Stimulated activated CD8-positive, alpha-beta memory T cell treated with anti-CD3 and anti-CD28 coated beads, Interleukin-12 subunit alpha, Interleukin-12 subunit beta, amount 100 ng/mL, for 1 hour (primary cell): Measurements from ENCODE around the gene VLDLR.

Experiments
- DNase-seq: peaks from one replicate; pipeline ENCODE4 v3.0.0-alpha.2; 2020; ENCODE audit warnings: low read depth

VLDLR gene

DNA sequence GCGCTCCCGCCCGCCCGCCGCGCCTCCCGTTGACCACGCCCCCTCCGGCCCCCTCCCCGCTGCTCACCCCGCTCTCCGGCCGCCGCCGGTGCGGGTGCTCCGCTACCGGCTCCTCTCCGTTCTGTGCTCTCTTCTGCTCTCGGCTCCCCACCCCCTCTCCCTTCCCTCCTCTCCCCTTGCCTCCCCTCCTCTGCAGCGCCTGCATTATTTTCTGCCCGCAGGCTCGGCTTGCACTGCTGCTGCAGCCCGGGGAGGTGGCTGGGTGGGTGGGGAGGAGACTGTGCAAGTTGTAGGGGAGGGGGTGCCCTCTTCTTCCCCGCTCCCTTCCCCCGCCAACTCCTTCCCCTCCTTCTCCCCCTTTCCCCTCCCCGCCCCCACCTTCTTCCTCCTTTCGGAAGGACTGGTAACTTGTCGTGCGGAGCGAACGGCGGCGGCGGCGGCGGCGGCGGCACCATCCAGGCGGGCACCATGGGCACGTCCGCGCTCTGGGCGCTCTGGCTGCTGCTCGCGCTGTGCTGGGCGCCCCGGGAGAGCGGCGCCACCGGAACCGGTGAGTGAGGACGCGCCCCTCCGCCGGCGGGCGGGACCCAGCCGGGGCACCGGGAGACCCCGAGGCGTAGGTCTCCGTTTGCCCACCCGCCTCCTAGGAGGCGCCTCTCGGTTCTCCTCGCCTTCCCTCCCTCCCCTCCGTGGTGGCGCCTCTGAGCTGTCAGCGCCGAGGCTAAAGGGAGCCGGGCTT is at the start of gene VLDLR:
TSS of gene VLDLR (plus strand) at position 66 of the 739 bp plus-strand sequence. CDS start at position 469, 403 bp downstream.
- no peak for DNase-seq

- no peak for DNase-seq
Measured at GRCh38 chr9:2574203-2574602, 47.4 kb upstream of the VLDLR start.

DNA sequence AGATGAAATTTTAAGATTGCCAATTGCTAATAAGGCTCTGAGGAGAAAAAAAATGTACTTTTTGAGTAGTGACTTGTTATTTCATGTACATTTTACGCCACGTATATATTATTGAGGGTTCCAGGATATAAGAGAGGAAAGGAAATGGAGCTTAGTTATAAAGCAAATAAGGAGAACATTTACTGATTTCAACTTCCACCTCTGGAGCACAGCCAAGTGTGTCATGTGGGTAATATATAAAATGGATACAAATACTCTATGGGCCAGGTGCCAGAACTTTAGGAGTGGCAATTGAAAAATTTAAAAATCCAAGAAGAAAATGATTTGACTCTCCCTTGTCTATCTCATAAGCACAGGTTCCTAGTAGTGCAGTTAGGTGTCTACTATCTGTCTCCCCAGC is 45.0 kb upstream of the VLDLR start:
- no peak for DNase-seq

- DNase-seq: no peak
Measured at GRCh38 chr9:2583308-2584013, 38.1 kb upstream of the VLDLR start.

- DNase-seq: no peak
Measured at GRCh38 chr9:2591967-2592366, 29.6 kb upstream of the VLDLR start.

- no peak for DNase-seq
Measured at GRCh38 chr9:2593744-2594143, 27.8 kb upstream of the VLDLR start.

GRCh38 chr9:2595973-2596372 is 25.6 kb upstream of the VLDLR start:
- no peak for DNase-seq

GRCh38 chr9:2597483-2597882 is 24.1 kb upstream of the VLDLR start:
- DNase-seq: no peak

- no peak for DNase-seq
Measured at GRCh38 chr9:2599896-2600295, 21.7 kb upstream of the VLDLR start.

DNA sequence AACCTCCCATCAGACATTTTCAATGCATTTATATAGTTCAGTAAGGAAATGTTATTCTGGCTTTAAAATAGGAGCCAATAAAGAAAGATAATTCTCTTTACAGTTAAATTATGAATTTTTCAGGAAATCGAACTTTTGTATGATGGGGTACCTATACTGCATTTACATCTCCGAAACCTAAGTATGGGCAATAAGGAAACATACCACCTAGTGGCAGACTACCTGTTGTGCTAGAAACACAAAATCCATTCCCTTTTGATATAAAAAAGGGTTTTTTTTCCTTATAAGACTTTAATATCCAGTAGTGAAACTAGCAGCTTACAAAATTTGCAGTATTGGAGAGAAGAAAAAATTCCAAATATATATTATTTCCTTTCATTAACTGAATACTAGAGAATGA is 21.3 kb upstream of the VLDLR start:
- DNase-seq: no peak

GRCh38 chr9:2601785-2602378 is 19.7 kb upstream of the VLDLR start:
- no peak for DNase-seq

DNA sequence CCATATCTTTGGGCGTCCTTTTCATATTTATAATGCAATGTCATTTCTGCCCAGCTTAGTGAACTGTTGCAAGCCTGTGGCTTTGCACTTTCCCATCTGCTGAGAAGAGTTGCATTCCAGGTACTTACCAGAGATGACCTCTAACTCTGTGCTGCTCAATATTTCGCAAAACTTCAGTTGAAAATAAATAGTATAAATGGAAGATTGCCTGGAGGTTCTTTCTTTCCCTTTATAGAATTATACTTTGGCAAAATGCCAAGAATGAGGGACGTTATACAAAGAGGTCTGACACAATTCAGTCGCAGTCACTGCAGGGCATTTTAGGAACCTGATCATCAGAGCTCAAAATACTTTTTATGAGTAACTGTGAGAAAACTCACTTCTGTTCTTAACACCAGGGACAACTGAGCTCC is 18.9 kb upstream of the VLDLR start:
- no peak for DNase-seq

- DNase-seq: no peak
Measured at GRCh38 chr9:2603621-2604020, 18.0 kb upstream of the VLDLR start.

DNA sequence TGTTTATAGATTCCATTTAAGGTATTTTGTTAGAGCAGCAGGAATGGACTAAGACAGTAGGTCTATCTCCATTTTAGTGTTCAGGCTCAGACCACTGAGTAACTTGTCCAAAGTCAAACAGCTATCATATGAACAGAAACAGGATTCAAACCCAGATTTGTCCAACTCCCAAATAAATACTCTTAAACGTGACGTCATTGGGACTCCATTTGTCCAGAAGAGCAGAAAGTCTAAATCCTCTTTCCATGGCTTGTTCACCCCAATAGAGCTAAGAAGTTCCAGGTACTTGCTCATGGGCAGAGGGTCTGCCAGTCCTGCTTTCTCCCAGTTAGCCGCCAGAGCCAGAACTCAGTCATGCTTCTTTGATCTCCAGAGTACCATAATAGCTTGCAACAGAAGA is 16.3 kb upstream of the VLDLR start:
- DNase-seq: no peak

GRCh38 chr9:2608276-2608675 is 13.3 kb upstream of the VLDLR start:
- DNase-seq: no peak

GRCh38 chr9:2610985-2611384 is 10.6 kb upstream of the VLDLR start:
- DNase-seq: no peak

DNA sequence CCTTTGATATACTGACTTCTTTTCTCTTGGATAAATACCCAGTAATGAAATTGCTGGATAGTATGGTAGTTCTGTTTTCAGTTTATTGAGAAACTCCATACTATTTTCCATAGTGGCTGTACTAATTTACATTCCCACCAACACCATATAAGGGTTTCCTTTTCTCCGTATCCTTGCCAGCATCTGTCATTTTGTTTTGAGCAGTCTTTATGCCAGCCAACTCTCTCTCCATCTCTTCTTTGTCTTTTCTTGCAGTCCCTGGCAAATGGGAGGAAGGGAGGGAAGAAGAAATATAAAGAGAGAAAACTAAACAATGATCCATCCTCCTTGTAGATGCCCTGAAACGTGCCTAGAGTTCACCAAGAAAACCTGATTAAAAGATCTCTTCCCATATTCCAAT is 9.6 kb upstream of the VLDLR start:
- no peak for DNase-seq

GRCh38 chr9:2613730-2614271 is 7.8 kb upstream of the VLDLR start:
- DNase-seq: no peak

- DNase-seq: no peak
Measured at GRCh38 chr9:2615497-2615896, 6.1 kb upstream of the VLDLR start.

DNA sequence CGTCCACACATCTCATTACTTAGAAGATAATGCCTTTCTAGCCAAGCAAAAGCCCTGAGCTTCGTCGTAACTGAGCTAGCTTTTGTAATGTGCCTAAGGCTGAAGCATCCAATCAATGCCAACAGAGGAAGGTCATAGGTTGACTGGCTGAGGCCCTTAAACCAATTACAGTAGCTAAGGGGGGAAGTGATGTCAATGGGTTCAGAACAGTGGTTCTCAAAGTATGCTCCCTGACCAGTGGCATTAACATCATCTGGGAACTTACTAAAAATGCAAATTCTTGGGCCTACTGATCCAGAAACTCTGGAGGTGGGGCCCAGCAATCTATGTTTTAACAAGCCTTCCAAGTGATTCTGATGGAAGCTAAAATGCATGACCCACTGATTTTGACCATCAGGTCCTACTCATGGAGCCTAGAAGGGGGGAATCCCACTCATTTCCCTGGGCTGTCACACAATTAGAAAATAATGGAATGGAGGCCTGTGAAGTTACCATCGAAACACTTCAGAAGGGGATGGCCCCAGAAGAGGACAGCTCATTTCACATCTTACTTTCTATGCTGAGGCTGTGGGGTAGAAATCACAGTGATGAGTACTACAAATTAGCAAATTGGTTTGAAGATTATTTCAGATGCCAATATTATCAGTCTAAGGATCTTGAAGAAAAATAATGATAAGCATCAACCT is 4.8 kb upstream of the VLDLR start:
- no peak for DNase-seq

GRCh38 chr9:2618289-2618688 is 3.3 kb upstream of the VLDLR start:
- no peak for DNase-seq

- no peak for DNase-seq
Measured at GRCh38 chr9:2620919-2621721, 467 bp upstream of the VLDLR start.
